ENCODE results near the gene APOA4. TPM values are rescaled to one million over a fixed set of nuclear protein-coding genes. Genes with fewer than 3 reads are reported as not detected.

APOA4 gene
- total and polyA plus RNA-seq, 4 donors: 0.89 to 382 (median 131) TPM

DNA sequence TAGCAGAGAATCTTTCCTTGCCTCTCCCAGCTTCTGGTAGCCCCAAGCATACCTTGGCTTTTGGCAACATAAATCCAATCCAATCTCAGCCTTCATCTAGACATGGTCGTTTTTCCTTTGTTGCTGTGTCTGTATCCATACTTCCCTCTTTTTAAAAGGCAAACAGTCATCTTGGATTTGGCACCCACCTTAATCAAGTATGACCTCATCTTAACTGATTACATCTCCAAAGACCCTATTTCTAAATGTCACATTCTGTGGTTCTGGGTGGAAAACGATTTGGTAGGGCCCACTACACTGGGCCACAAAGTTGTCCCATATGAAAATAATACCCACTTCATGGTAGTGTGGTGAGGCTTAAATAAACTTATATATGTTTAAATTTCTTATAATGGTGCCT is 51.2 kb downstream of the APOA4 start (continued):
- TF ChIP-seq, protein P1, sequence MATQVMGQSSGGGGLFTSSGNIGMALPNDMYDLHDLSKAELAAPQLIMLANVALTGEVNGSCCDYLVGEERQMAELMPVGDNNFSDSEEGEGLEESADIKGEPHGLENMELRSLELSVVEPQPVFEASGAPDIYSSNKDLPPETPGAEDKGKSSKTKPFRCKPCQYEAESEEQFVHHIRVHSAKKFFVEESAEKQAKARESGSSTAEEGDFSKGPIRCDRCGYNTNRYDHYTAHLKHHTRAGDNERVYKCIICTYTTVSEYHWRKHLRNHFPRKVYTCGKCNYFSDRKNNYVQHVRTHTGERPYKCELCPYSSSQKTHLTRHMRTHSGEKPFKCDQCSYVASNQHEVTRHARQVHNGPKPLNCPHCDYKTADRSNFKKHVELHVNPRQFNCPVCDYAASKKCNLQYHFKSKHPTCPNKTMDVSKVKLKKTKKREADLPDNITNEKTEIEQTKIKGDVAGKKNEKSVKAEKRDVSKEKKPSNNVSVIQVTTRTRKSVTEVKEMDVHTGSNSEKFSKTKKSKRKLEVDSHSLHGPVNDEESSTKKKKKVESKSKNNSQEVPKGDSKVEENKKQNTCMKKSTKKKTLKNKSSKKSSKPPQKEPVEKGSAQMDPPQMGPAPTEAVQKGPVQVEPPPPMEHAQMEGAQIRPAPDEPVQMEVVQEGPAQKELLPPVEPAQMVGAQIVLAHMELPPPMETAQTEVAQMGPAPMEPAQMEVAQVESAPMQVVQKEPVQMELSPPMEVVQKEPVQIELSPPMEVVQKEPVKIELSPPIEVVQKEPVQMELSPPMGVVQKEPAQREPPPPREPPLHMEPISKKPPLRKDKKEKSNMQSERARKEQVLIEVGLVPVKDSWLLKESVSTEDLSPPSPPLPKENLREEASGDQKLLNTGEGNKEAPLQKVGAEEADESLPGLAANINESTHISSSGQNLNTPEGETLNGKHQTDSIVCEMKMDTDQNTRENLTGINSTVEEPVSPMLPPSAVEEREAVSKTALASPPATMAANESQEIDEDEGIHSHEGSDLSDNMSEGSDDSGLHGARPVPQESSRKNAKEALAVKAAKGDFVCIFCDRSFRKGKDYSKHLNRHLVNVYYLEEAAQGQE (IDR thresholded peaks at IDR 0.05): no peak
- no peak for TF ChIP-seq FOXA2 (IDR thresholded peaks at IDR 0.05)
- TF ChIP-seq, protein P2, sequence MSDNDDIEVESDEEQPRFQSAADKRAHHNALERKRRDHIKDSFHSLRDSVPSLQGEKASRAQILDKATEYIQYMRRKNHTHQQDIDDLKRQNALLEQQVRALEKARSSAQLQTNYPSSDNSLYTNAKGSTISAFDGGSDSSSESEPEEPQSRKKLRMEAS (IDR thresholded peaks at IDR 0.05): no peak

Other genes with a start within 250 kb of the APOA4 start
- gene BUD13, start 50.3 kb downstream of the APOA4 start, total RNA-seq: 1 to 10 TPM; 5.9 to 7.4 TPM
- 1 to 10 TPM; 3.9 to 4.4 TPM for gene BUD13, start 50.3 kb downstream of the APOA4 start, polyA plus RNA-seq
- gene ZPR1, start 35.3 kb downstream of the APOA4 start, total RNA-seq: 10 to 100 TPM in 1 of 2 donors, 1 to 10 TPM in 1; 9.4 to 56.1 TPM
- 10 to 100 TPM; 17.9 to 18.8 TPM for gene ZPR1, start 35.3 kb downstream of the APOA4 start, polyA plus RNA-seq
- gene APOA5, start 31.4 kb downstream of the APOA4 start, total RNA-seq: 1,000 to 10,000 TPM in 1 of 2 donors, 1 to 10 TPM in 1; 7.3 to 1,045 TPM
- gene APOA5, start 31.4 kb downstream of the APOA4 start, polyA plus RNA-seq: 100 to 1,000 TPM; 481 to 996 TPM
- gene APOC3, start 6.6 kb upstream of the APOA4 start, total RNA-seq: 1,000 to 10,000 TPM in 1 of 2 donors, 100 to 1,000 TPM in 1; 608 to 5,828 TPM
- gene APOC3, start 6.6 kb upstream of the APOA4 start, polyA plus RNA-seq: over 10,000 TPM; 12,787 to 24,129 TPM
- gene APOA1, start 14.3 kb upstream of the APOA4 start, total RNA-seq: 1,000 to 10,000 TPM; 4,271 to 5,120 TPM
- over 10,000 TPM; 12,059 to 17,093 TPM for gene APOA1, start 14.3 kb upstream of the APOA4 start, polyA plus RNA-seq